GM19324 (cell line): ENCODE results near the gene PLEKHA3.

ENCODE experiments used
- ATAC-seq: cut with Tn5 transposase; IDR thresholded peaks from one replicate; pipeline ENCODE4 v1.9.1; 2021; ENCODE audit warnings: mild to moderate bottlenecking, moderate library complexity; ENCODE audit not compliant: unreplicated experiment, low FRiP score

PLEKHA3 gene

DNA sequence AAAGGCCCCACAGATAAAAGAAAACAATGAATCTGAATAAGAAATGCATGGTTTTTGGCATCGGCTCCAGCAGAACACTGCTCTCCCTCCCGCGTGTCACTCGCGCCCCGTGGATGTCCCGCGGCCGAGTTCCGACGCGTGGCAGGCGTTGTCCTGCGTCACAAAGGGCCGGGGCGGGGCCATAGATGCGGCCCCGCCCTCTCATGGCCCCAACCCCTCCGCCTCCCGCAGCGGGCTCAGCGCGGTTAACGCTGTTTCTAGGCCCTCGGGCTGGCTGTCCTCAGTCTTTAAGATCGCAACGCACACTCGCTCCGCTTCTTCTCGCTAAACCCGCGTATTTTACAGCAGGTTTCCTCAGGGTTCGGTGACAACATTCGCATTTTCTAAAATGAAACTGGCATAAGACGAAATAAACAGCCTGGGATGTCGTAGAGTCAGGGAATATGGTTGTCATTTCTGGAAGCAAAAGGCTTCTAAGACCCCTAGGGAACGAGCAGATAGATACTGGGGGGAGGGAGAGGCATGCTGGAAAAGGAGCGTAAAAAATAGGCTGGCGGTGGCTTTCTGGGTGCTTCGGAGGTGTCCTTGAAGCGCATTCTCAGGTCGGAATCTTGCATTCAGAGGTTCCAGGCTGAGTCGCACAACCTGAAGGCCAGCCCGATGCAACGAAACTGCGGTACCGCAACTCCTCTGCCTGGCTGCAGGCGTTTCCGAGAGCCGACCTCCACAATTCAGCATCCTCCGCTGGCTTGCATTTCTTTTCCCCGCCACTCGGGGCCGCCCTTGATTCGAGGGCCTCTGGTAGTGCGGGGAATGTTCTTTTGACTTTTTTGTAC lies 1.6 kb upstream of the PLEKHA3 start, which contains the start of gene FKBP7:
Gene FKBP7, minus strand, starts transcription at position 162 of the 836 bp plus-strand sequence. Its CDS starts 101 bp downstream, at position 61.
- peak; percentile 70 for ATAC-seq

DNA sequence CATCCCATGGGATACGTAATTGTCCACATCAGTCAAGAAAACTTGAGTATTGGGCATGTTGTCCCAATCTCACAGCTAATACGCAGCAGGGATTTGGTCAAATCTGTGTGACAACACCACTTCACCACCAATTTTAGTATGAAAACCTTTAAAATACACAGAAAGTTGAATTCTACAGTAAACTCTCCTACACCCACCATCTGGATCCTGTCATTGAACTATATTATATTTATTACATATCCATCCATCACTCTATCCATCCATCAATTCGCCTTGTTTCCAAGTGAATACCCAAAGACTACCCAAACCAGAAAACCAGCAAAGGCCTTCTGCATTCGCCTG lies 1.0 kb upstream of the PLEKHA3 start:
- no peak for ATAC-seq

DNA sequence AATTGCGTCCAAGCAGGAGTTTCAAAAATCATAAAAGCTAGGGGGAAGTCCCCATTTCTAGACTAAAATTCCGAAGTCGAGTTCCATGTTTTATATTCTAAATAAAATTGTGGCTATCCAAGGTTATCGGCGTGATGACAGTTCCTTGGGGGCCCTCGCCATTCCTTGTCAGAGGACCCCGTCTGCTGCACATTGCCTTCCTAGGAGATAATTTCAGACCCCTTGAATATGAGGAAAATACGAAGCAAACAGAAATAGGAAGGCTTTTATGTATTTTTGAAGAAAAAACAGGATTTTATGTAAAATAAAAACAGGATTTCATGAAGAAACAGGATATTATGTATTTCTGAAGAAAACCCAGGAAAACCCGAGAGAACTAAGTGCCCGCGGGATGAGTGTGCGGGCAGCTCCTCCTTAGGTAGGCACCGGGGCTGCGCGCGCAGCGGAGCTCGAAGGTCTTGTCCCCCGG lies 465 bp upstream of the PLEKHA3 start:
- ATAC-seq, result no peak

DNA sequence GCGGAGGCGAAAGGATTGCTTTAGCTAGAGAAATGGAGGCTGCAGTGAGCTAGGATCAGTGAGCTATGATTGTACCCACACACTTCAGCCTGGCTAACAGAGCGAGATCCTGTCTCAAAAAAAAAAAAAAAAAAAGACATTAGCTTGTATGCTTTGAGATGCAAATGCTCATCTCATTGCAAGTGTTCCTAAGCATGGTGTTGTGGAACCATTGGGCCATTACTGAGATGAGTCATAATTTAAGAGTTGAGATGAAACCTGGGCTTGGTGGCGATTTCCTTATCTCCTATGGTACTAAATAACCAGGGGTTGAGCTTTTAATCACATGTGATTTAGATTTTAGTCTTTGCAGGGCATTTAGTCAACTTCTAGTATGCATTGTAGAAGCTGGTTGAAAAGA lies 2.2 kb downstream of the PLEKHA3 start:
- ATAC-seq, result no peak

DNA sequence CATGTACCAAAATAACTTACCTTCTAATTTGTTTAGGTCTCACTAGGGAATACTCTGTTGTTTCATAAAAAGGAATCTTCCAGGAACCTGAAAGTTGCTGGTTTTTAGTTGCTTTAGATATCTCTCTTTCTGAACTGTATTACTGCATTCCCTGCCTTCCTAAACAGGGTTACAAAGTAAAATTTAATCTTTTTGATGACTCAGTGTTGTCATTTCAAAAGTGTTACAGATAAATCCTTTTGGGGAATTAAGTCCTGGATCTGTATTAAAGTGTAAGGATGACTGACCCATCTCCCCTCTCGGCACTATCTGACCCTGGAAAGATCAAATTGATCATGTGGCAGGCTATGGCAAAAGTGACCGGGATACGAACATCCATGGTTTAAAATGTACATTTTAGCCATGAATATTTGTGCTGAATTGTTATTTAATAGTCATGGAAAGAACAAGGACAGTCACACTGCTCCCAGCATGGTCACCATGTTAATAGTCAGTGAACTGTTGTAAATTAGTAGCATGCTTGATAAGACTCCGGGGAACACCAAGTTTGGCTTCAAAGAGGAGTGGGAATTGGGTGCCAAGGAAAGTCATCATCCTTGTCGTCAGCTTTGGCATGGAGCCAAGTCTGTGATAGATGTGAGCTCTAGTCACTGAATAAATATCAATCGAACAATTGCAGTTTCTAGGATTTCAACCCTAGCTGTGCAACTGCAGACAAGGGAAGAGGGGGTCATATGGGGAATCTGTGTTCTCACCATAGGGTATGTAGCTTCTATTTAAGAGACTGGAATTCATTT lies 4.2 kb downstream of the PLEKHA3 start:
- no peak for ATAC-seq

DNA sequence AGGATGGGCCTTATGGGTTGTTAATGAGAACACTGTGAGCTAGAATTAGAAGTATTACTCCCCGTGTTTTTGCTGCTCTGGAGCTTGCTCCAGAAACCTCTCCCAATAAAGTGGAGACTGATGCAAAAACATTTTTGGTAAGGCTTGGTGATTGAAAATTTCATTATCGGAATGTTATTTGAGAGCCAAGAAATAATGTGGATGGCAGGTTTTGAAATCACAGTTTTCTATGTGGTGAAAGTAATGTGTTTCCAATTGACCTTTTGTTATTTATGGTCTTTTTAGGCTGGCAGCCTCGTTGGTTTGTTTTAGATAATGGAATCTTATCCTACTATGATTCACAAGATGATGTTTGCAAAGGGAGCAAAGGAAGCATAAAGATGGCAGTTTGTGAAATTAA lies 5.1 kb downstream of the PLEKHA3 start:
- ATAC-seq, result no peak

DNA sequence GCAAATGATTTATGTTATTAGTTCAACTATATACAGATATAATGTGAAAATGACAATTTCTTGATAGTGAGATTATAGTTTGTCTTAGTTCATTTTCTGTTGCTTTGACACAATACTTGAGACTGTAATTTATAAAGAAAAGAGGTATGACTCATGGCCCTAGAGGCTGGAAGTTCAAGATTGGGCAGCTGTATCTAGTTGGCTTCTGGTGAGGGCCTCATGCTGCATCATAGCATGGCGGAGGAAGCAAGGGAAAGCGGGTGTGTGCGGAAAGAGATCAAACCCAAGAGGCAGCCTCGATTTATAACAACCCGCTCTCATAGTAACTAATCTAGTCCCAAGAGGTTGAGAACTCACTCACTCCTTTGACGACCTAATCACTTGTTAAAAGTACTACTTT lies 11.4 kb downstream of the PLEKHA3 start:
- no peak for ATAC-seq

DNA sequence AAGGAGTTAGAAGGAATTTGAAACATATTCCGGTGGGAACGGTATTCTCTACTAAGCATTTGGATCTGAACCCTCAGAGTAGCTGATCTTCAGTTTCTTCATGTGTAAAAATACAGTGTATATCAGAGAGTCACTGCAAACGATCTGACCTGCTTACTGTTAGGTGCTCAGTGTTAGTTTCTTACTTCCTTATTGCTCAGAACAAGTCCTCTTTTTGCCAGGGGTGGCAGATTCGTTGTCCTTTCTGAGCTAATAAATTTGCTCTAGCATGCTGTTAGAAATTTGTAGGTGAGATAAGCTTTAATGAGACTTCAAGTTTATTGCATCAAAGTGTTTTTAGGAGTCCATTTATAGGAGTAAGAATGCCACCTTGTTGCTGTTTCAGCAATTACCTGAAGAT lies 15.8 kb downstream of the PLEKHA3 start:
- no peak for ATAC-seq

DNA sequence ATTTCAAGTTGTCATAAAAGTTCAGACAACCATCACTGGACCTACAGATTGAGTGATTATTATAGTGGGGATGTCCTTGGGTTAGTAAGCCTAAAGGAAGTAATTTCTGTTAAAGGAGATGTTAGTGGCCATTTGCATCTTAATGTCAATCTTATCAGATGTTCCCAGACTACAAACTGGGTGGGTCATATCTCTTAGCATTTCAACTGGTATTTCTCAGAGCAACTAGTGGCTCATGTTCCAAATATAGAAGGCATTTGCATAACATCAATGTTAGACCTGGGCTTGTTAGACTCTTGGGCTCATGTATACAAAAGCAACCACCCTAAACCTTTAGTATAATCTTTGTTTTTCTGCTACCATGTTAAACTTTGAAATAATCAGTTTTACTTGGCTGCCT lies 17.9 kb downstream of the PLEKHA3 start:
- no peak for ATAC-seq

DNA sequence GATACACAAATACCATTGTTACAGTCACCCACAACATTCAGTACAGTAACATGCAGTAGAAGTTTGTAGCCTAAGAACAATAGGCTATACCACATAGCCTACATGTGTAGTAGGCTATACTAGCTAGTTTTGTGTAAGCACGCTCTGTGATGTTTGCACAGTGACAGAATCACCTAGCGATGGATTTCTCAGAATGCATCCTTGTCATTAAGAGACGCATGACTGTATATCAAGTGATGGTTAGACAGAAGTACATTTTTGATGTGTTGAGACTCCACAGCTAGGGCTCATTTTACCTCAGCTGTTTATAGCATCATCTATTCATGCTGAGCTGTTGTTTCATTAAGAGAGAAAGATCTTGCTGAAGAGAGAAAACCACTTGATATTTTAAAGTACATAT lies 19.4 kb downstream of the PLEKHA3 start:
- ATAC-seq, result no peak

DNA sequence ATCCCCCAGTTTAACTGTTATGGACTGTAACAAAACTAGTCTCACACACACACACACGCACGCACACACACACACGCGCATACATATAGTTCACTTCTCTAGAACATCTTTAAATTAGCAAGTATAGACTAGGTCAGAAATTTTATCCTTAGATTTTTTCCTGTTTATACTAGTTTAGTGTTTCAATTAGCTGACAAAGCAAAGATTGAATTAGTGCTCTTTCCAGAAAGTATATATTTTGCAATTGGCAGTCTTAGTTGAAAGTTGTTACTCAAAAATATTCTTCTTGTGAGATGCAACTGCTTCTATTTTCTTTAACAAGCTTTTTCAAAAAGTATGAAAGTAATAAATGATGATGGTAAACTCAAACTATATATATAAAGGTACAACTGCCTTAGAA lies 22.5 kb downstream of the PLEKHA3 start:
- ATAC-seq, result no peak

DNA sequence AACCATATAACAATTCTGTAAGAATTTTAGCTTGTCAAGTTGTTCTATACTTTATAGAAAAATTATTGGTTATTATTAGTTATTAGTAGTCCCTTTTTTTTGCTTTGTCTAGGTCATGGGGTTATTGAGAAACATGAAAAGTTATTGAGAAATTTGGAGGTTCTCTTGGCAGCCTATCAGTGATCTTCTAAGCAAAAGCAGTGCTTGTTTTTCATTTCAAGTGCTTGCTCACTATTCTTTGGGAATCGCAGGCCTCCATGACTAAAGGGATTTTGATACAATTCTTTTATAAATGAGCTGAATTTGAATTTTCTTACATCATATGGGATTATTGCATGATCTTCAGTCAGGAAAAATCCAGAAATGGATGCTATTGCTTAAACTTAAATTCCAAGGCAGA lies 25.8 kb downstream of the PLEKHA3 start:
- ATAC-seq, result no peak

DNA sequence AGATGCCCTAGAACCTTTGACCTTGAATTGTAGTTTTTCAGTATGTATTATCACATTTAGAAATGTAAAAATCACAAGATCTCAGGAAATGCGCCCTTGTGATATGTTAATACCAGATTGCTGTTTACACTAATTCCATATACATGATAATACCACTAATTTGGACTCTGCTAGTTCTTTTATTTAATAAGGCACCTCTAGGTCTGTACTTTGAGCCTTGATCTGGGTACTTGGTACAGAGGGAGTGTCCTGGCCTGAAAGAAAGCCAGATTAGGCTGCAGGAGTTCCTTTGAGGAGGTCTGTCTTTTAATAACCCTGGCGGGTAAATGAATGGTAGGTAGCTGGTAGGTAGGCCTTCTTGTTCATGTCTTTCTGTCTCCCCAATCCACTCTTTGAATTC lies 26.3 kb downstream of the PLEKHA3 start:
- no peak for ATAC-seq

DNA sequence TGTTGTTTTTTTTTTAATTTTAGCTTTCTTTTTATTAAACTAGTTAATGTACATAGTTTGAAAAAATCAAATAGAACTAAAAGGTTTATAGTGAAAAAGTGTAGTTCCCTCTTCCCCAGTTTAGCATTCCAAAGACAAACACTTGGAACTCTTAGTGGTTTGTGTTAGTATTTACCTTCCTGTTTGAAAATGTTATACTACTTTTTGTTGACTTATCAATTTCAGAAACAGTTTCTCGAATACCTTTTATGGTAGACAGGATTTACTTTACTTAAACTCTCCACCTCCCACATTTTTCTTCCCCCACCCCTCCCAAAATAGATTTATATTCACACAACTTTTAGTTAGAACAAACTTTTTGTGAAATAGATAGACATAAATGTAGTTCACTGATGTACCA lies 26.7 kb downstream of the PLEKHA3 start:
- ATAC-seq, result no peak

DNA sequence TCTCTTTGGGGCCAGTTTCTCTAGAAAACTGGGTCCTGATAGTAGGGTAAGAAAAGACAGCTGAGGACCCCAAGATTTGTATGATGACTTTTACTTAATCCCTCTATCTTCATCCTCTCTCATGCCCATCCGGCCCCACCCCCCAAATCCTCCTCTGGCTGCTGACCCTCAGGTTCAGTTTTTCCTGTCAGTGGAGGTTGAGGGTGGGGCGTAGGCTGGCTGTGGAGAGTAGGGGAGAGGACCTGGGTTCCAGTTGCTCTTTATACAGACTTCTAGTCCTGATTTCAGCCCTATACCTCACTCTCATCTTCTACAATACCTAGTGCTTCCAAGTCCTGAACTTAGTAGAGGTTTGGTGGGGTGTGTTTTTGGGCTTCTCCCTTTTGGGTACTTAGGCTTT lies 28.4 kb downstream of the PLEKHA3 start:
- ATAC-seq, result no peak

DNA sequence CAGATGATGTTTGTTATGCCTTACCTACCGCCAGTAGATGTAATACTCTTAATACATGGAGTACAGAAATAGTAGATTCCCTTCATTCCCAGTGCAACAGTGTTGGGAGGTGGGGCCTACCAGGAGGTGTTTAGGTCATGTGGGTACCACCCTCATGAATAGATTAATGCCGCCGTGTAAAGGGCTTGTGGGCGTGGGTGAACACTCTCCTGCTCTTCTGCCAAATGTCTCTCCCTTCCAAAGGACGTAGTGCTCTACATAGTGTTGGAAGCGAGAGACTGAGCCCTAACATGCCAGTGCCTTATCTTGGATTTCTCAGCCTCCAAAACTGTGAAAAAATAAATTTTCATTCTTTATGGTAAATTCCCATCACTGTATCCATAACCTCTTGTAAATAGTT lies 30.1 kb downstream of the PLEKHA3 start:
- no peak for ATAC-seq

DNA sequence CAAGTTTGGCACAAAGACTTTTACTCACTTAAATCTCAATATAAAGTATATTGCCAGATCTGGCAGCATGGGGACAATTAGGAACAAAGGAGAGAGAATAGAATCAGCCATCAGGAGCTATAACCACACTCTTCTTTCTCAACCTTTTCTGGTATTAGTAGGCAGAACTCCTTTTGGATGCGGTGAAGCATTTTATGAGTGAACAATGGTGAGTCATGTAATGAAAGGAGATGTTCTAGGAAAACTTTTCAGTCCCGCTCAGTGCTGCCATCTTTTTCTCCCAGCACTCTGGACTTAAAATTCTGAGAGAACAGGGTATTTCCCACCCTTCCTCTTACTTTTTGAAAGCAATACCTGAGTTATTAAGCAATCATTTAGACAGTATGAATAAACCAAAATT lies 32.2 kb downstream of the PLEKHA3 start:
- no peak for ATAC-seq

DNA sequence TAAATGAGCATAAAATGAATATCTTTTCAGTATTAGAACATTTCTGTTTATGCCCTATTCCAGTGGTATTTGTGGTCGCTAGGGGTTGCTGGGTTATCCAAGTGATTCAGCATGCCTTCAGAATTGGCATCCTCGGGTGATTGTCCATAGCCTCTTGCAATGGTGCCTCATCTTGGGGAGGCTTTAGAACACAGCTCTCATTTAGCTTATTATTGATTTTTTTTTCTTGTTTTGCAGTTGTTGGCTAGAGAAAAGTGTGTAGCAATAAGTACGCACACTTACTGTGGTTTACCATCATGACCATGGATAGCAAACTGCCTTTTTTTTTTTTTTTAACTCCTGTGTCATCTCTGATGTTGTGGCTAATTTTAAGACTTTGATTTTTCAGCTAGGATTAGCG lies 33.6 kb downstream of the PLEKHA3 start:
- ATAC-seq, result no peak

DNA sequence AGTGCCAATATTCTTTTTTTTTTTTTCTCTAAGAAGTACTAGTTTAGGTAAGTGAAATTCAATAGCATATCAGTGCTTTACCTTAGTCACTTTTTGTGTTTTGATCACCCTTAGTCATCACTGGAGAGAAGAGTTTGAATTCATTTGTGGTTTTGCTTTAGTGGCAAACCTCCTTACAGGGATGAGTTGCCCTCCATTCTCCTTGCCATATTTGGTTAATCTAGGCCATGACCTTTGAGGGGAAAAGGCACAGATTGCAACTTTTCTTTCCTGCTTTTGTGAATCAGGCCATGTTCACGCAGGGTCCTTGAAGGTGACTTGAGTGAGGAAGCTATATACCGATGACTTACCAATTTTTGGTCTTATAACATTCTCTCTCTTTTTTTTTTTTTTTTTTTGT lies 34.4 kb downstream of the PLEKHA3 start:
- ATAC-seq, result no peak

DNA sequence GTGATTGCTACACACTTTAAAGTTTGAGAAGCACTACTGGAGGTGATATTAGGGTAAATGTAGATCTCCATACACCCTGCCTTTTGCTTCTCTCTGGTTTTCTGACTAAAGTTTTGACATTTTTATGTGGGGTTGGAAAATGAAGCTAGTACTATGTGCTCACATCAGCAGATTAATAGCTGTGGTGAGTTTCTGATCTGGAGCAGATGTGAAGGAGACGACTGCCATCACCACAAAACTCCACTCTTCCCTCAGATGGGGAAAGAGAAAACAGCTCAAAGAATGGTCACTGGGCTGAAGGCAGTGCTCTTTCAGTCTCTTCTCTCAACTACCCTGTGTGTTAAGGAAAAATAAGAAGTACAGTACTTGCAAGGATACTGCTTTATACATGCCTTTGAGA lies 37.2 kb downstream of the PLEKHA3 start:
- no peak for ATAC-seq

DNA sequence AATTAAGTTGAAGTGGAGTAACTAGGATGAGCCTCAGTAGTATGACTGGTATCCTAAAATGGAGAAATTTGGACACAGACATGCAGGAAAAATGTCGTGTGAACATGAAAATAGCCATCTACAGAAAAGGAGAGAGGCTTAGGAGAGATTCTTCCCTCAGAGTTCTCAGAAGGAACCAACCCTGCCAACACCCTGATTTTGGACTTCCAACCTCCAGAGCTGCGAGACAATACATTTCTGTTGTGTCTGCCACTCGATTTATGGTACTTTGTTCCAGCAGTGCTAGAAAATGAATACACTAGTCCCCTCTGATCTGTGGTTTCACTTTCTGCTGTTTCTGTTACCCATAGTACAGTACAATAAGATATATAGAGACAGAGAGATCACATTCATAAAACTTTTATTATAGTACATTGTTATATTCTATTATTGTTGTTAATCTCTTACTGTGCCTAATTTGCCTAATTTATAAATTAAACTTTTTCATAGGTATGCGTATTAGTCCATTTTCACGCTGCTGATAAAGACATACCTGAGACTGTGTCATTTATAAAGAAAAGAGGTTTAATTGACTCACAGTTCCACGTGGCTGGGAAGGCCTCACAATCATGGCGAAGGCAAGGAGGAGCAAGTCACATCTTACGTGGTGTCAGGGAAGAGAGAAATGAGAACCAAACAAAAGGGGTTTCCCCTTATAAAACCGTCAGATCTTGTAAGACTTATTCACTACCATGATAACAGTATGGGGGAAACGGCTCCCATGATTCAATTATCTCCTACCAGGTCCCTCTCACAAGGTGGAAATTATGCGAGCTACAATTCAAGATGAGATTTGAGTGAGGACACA lies 41.3 kb downstream of the PLEKHA3 start:
- no peak for ATAC-seq
